HepG2 (cell line): Measurements from ENCODE around the gene IL22RA1. TPM values are rescaled to one million over a fixed set of nuclear protein-coding genes. Genes with fewer than 3 reads are reported as not detected.

ENCODE experiments used
- ARNTL ChIP-seq: sonication (generic); formaldehyde crosslinking; IDR thresholded peaks from 2 replicates; pipeline ENCODE4 v1.4.0; 2020; ENCODE audit warnings: mild to moderate bottlenecking, missing genetic modification reagents
- CBFB ChIP-seq: sonication (generic); formaldehyde crosslinking; IDR thresholded peaks from 2 replicates; pipeline ENCODE4 v1.4.0; 2020; ENCODE audit warnings: missing genetic modification reagents
- EP300 ChIP-seq, 3 experiments: sonication (generic) in 1 of 3; formaldehyde crosslinking in 1 of 3; IDR thresholded peaks; 2 replicates each; pipeline versions ENCODE4 v1.5.1 to v1.6.1; 2011 to 2020; ENCODE audit warnings: low read depth in 2 of 3, low read length in 2 of 3, borderline replicate concordance in 1 of 3, improper control_type of control experiment in 1 of 3, mild to moderate bottlenecking in 1 of 3, missing genetic modification reagents in 1 of 3, moderate library complexity in 1 of 3
- FOXA3 ChIP-seq: IDR thresholded peaks from 2 replicates; pipeline ENCODE4 v1.6.1; 2016; ENCODE audit warnings: missing genetic modification reagents, missing compliant biosample characterization
- HNF4G ChIP-seq, 2 experiments: sonication (generic) in 1 of 2; formaldehyde crosslinking in 1 of 2; IDR thresholded peaks; 2 replicates each; pipeline versions ENCODE4 v1.4.0 to v1.6.1; 2011 to 2020; ENCODE audit warnings: borderline replicate concordance in 2 of 2, low read depth in 2 of 2, mild to moderate bottlenecking in 2 of 2, low read length in 1 of 2, missing genetic modification reagents in 1 of 2, moderate library complexity in 1 of 2
- KDM4B ChIP-seq: sonication (generic); formaldehyde crosslinking; IDR thresholded peaks from 2 replicates; pipeline ENCODE4 v1.4.0; 2020; ENCODE audit warnings: missing genetic modification reagents
- NFIB ChIP-seq: sonication (generic); formaldehyde crosslinking; IDR thresholded peaks from 2 replicates; pipeline ENCODE4 v1.9.0; 2021; ENCODE audit warnings: missing genetic modification reagents, mild to moderate bottlenecking, borderline replicate concordance
- RAD51 ChIP-seq: fragments of 450-650 bp; IDR thresholded peaks from 2 replicates; pipeline ENCODE4 v1.6.1; 2016; ENCODE audit warnings: borderline replicate concordance
- RARA ChIP-seq: IDR thresholded peaks from 2 replicates; pipeline ENCODE4 v1.6.1; 2016; ENCODE audit warnings: missing genetic modification reagents, missing compliant biosample characterization
- SOX5 ChIP-seq: IDR thresholded peaks from 2 replicates; pipeline ENCODE4 v1.6.1; 2016; ENCODE audit warnings: borderline replicate concordance
- U2AF2 ChIP-seq: fragments of 200-400 bp; formaldehyde crosslinking; IDR thresholded peaks from 2 replicates; pipeline ENCODE4 v1.6.1; 2017; ENCODE audit warnings: low read depth, mild to moderate bottlenecking, low read length
- ZBTB38 ChIP-seq: sonication (generic); formaldehyde crosslinking; IDR thresholded peaks from 2 replicates; pipeline ENCODE4 v1.5.1; 2020; ENCODE audit warnings: mild to moderate bottlenecking, missing genetic modification reagents
- ZFX ChIP-seq: sonication (generic); formaldehyde crosslinking; IDR thresholded peaks from 2 replicates; pipeline ENCODE4 v1.4.0; 2020; ENCODE audit warnings: mild to moderate bottlenecking, low read depth, missing genetic modification reagents, moderate library complexity
- ZNF556 ChIP-seq: sonication (generic); formaldehyde crosslinking; IDR thresholded peaks from 2 replicates; pipeline ENCODE4 v1.4.0; 2020; ENCODE audit warnings: mild to moderate bottlenecking, missing genetic modification reagents, borderline replicate concordance
- ZNF672 ChIP-seq: sonication (generic); formaldehyde crosslinking; IDR thresholded peaks from 2 replicates; pipeline ENCODE4 v1.8.1; 2022; ENCODE audit warnings: missing genetic modification reagents
- polyA plus RNA-seq, 8 experiments: library from polyadenylated mRNA; depleted of rRNA in 3 of 8; stranded (reverse) in 7 of 8; unstranded in 1 of 8; fragments of >200 nt; fragmentation: Illumina TruSeq in 4 of 8; extraction: Trizol in 4 of 8; gene quantifications; 2 replicates each; pipeline versions ENCODE4 v1.2.1 to v1.2.3, GENCODE V29; 2011 to 2016; ENCODE audit warnings: low read depth in 4 of 8, missing spikeins in 1 of 8, mixed read lengths in 1 of 8; ENCODE audit not compliant: insufficient read depth in 1 of 8
- total RNA-seq, 5 experiments: library from RNA; depleted of rRNA; stranded (reverse); fragments of >200 nt; fragmentation: Illumina TruSeq; extraction: Trizol; gene quantifications; 2 replicates each; pipeline ENCODE4 v1.2.3, GENCODE V29; 2016; ENCODE audit warnings: low read depth in 1 of 5
- TF ChIP-seq, protein P1 (sequence below): sonication (generic); IDR thresholded peaks from 2 replicates; pipeline ENCODE4 v1.6.1; 2016; ENCODE audit warnings: low read depth, borderline replicate concordance
- TF ChIP-seq, protein P2 (sequence below): conservative IDR thresholded peaks from 2 replicates; pipeline ENCODE4 v1.6.1; 2018; ENCODE audit warnings: missing genetic modification reagents
- TF ChIP-seq, protein P3 (sequence below): sonication (generic); formaldehyde crosslinking; IDR thresholded peaks from 2 replicates; pipeline ENCODE4 v1.5.0; 2020; ENCODE audit warnings: mild to moderate bottlenecking, missing genetic modification reagents
- TF ChIP-seq, protein P4 (sequence below): sonication (generic); formaldehyde crosslinking; conservative IDR thresholded peaks from 2 replicates; pipeline ENCODE4 v1.4.0; 2020; ENCODE audit warnings: mild to moderate bottlenecking, missing genetic modification reagents, moderate library complexity

IL22RA1 gene
- total and polyA plus RNA-seq, 2 of the 13 experiments (the other 11 are each of a cell fraction or from before 2014, with no cell fraction given): 4.4 to 10.2 TPM

DNA sequence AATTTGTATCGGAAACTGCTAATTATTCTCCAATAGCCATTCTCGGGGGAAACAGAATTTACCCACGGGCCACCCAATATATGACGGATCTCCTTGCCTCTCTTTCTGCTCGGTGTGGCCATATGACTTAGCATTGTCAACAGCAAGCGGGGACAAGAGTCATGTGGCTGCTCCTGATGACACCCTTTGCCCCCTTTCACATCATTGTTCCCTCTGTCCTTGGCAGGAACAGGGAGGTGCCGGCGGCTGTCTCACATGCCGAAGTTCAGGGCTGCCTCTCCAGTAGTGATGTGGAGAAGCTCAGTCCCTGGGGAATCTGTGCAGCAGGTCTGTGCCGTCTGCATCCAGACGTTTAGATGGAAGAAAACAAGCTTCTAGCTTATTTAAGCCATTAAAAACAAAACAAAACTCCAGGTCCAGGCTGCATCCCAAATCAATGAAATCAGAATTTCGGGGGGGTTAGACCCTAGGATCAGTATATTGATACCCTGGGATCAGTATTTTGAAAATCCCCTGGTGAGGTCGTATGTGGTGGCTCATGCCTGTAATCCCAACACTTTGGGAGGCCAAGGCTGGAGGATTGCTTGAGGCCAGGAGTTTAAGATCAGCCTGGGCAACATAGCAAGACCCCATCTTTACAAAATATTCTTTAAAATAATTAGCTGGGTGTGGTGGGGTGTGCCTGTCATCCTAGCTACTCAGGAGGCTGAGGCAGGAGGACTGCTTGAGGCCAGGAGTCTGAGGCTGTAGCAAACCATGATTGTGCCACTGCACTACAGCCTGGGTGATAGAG lies 41.8 kb downstream of the IL22RA1 start (continued):
- no peak for TF ChIP-seq NFIB (CRISPR knock-in tag)
- TF ChIP-seq, protein P1, sequence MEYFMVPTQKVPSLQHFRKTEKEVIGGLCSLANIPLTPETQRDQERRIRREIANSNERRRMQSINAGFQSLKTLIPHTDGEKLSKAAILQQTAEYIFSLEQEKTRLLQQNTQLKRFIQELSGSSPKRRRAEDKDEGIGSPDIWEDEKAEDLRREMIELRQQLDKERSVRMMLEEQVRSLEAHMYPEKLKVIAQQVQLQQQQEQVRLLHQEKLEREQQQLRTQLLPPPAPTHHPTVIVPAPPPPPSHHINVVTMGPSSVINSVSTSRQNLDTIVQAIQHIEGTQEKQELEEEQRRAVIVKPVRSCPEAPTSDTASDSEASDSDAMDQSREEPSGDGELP: peak; percentile 55; the same call in 1 of the 2 replicates
- peak; percentile 73 for TF ChIP-seq ZBTB38 (CRISPR knock-in tag)
- TF ChIP-seq ARNTL (CRISPR knock-in tag): 0 out of 2 replicates have a peak, but pooled peaks have one; percentile 25
- TF ChIP-seq, protein P2, sequence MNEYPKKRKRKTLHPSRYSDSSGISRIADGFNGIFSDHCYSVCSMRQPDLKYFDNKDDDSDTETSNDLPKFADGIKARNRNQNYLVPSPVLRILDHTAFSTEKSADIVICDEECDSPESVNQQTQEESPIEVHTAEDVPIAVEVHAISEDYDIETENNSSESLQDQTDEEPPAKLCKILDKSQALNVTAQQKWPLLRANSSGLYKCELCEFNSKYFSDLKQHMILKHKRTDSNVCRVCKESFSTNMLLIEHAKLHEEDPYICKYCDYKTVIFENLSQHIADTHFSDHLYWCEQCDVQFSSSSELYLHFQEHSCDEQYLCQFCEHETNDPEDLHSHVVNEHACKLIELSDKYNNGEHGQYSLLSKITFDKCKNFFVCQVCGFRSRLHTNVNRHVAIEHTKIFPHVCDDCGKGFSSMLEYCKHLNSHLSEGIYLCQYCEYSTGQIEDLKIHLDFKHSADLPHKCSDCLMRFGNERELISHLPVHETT: no peak
- no peak for TF ChIP-seq KDM4B (CRISPR knock-in tag)
- no peak for TF ChIP-seq CBFB (CRISPR knock-in tag)
- no peak for TF ChIP-seq ZNF556 (CRISPR knock-in tag)
- no peak for TF ChIP-seq U2AF2
- no peak for TF ChIP-seq ZNF672
- TF ChIP-seq RAD51: no peak; the same call in 1 of the 2 replicates
- no peak for TF ChIP-seq HNF4G (IDR thresholded peaks at IDR 0.05; ENCODE audit: borderline replicate concordance, low read depth, low read length)
- TF ChIP-seq HNF4G (CRISPR knock-in tag; IDR thresholded peaks at IDR 0.05; ENCODE audit: borderline replicate concordance, low read depth): peak; percentile 27; the same call in 1 of the 2 replicates
- TF ChIP-seq EP300 (IDR thresholded peaks at IDR 0.05; ENCODE audit: low read depth in 2 of 2, low read length in 2 of 2): no peak
- TF ChIP-seq EP300 (CRISPR knock-in tag; IDR thresholded peaks at IDR 0.05; ENCODE audit: borderline replicate concordance): no peak
- TF ChIP-seq FOXA3 (CRISPR knock-in tag): peak; percentile 72
- TF ChIP-seq SOX5 (CRISPR knock-in tag): peak; percentile 95
- TF ChIP-seq, protein P3, sequence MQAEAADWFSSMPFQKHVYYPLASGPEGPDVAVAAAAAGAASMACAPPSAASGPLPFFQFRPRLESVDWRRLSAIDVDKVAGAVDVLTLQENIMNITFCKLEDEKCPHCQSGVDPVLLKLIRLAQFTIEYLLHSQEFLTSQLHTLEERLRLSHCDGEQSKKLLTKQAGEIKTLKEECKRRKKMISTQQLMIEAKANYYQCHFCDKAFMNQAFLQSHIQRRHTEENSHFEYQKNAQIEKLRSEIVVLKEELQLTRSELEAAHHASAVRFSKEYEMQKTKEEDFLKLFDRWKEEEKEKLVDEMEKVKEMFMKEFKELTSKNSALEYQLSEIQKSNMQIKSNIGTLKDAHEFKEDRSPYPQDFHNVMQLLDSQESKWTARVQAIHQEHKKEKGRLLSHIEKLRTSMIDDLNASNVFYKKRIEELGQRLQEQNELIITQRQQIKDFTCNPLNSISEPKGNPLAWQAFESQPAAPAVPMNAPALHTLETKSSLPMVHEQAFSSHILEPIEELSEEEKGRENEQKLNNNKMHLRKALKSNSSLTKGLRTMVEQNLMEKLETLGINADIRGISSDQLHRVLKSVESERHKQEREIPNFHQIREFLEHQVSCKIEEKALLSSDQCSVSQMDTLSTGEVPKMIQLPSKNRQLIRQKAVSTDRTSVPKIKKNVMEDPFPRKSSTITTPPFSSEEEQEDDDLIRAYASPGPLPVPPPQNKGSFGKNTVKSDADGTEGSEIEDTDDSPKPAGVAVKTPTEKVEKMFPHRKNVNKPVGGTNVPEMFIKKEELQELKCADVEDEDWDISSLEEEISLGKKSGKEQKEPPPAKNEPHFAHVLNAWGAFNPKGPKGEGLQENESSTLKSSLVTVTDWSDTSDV (CRISPR knock-in tag): no peak
- TF ChIP-seq RARA (CRISPR knock-in tag): peak; percentile 56; the same call in 1 of the 2 replicates
- TF ChIP-seq ZFX: peak; percentile 25; the same call in 1 of the 2 replicates
- TF ChIP-seq, protein P4, sequence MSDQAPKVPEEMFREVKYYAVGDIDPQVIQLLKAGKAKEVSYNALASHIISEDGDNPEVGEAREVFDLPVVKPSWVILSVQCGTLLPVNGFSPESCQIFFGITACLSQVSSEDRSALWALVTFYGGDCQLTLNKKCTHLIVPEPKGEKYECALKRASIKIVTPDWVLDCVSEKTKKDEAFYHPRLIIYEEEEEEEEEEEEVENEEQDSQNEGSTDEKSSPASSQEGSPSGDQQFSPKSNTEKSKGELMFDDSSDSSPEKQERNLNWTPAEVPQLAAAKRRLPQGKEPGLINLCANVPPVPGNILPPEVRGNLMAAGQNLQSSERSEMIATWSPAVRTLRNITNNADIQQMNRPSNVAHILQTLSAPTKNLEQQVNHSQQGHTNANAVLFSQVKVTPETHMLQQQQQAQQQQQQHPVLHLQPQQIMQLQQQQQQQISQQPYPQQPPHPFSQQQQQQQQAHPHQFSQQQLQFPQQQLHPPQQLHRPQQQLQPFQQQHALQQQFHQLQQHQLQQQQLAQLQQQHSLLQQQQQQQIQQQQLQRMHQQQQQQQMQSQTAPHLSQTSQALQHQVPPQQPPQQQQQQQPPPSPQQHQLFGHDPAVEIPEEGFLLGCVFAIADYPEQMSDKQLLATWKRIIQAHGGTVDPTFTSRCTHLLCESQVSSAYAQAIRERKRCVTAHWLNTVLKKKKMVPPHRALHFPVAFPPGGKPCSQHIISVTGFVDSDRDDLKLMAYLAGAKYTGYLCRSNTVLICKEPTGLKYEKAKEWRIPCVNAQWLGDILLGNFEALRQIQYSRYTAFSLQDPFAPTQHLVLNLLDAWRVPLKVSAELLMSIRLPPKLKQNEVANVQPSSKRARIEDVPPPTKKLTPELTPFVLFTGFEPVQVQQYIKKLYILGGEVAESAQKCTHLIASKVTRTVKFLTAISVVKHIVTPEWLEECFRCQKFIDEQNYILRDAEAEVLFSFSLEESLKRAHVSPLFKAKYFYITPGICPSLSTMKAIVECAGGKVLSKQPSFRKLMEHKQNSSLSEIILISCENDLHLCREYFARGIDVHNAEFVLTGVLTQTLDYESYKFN (CRISPR knock-in tag): peak; percentile 56
